Thyroid gland (tissue), 4 donors: ENCODE results near the gene MT1E. TPM values are rescaled to one million over a fixed set of nuclear protein-coding genes. Genes with fewer than 3 reads are reported as not detected.

ENCODE experiments used
- DNase-seq, 2 donors: peaks; one replicate each; pipeline ENCODE4 v3.0.0-alpha.2; 2019
- H3K27ac ChIP-seq, 3 donors: fragments of 200-600 bp; sonication (generic); 1 replicate in 2 of 3; 2 replicates in 1 of 3; pipeline ENCODE4 v1.5.1; 2016 to 2019; ENCODE audit warnings: mild to moderate bottlenecking in 1 of 3, moderate library complexity in 1 of 3
- H3K27me3 ChIP-seq: fragments of 200-600 bp; sonication (generic); one replicate; pipeline ENCODE4 v1.5.1; 2019
- H3K36me3 ChIP-seq, 2 donors: fragments of 200-600 bp; sonication (generic); one replicate each; pipeline ENCODE4 v1.5.1; 2016 to 2019
- H3K4me1 ChIP-seq, 2 donors: fragments of 200-600 bp; sonication (generic); one replicate each; pipeline ENCODE4 v1.5.1; 2017 to 2019
- H3K4me3 ChIP-seq, 3 donors: fragments of 200-600 bp; sonication (generic); replicated peaks in 1 of 3; 1 replicate in 2 of 3; 2 replicates in 1 of 3; pipeline ENCODE4 v1.5.1; 2016; ENCODE audit warnings: mild to moderate bottlenecking in 1 of 3
- H3K9me3 ChIP-seq: fragments of 200-600 bp; sonication (generic); one replicate; pipeline ENCODE4 v1.5.1; 2017
- POLR2A ChIP-seq, 2 donors: fragments of 450-650 bp; IDR thresholded peaks; one replicate each; pipeline ENCODE4 v1.6.1; 2017; ENCODE audit warnings: antibody characterized with exemption in 2 of 2, mild to moderate bottlenecking in 2 of 2, moderate library complexity in 1 of 2
- WGBS, 2 donors: methylation state at CpG; one replicate each; pipeline ENCODE4 v1.1.5; 2017; 5-methylcytosine and 5-hydroxymethylcytosine counted together
- intact Hi-C: fragments of 100-400 bp; cut with DNase I; formaldehyde crosslinking; loops from one replicate; pipeline ENCODE4 v1.15.1; 2023
- total RNA-seq, 4 donors: library from RNA; depleted of rRNA; stranded (reverse); fragments of >200 nt; gene quantifications; one replicate each; pipeline ENCODE4 v1.2.3, GENCODE V29; 2016
- TF ChIP-seq, protein P1 (sequence below), 6 experiments: fragments of 200-600 bp in 3 of 6; fragments of 450-650 bp in 3 of 6; sonication (generic) in 3 of 6; IDR thresholded peaks; one replicate each; pipeline ENCODE4 v1.5.1; 2016 to 2019; ENCODE audit warnings: antibody characterized with exemption in 6 of 6, mild to moderate bottlenecking in 2 of 6, inconsistent platforms in 1 of 6, moderate library complexity in 1 of 6

Gene MT1E
- total RNA-seq, 4 donors from 2014 or later = 111 to 1,129 (median 368) TPM

DNA sequence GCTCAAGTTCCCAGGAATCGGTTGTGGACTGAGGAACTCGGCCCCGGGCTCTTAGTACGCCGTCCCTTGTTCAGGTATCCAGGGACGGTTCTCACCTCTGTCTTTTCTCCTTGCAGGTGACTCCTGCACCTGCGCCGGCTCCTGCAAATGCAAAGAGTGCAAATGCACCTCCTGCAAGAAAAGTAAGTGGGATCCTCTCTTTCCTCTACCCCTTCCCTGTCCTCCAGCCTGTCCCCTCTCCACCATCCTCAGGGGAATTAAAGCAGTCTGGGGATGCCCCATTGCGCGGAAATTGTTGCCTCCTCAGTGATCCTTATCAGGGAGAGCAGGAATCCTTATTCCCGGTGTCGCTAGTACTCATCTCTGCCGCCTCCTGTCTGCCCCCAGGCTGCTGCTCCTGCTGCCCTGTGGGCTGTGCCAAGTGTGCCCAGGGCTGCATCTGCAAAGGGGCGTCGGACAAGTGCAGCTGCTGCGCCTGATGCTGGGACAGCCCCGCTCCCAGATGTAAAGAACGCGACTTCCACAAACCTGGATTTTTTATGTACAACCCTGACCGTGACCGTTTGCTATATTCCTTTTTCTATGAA, 16.6 kb upstream of the MT1E start:
- intact Hi-C loops = loop anchor here (5.0 to 10.0 kb wide), 2 partner anchors 78 to 94 kb away; no protein-coding TSS in a partner anchor
- TF ChIP-seq, protein P1, sequence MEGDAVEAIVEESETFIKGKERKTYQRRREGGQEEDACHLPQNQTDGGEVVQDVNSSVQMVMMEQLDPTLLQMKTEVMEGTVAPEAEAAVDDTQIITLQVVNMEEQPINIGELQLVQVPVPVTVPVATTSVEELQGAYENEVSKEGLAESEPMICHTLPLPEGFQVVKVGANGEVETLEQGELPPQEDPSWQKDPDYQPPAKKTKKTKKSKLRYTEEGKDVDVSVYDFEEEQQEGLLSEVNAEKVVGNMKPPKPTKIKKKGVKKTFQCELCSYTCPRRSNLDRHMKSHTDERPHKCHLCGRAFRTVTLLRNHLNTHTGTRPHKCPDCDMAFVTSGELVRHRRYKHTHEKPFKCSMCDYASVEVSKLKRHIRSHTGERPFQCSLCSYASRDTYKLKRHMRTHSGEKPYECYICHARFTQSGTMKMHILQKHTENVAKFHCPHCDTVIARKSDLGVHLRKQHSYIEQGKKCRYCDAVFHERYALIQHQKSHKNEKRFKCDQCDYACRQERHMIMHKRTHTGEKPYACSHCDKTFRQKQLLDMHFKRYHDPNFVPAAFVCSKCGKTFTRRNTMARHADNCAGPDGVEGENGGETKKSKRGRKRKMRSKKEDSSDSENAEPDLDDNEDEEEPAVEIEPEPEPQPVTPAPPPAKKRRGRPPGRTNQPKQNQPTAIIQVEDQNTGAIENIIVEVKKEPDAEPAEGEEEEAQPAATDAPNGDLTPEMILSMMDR (IDR thresholded peaks at IDR 0.05) = no peak
- TF ChIP-seq POLR2A (IDR thresholded peaks at IDR 0.05) = no peak
- H3K4me3 ChIP-seq = peak overlapping the region; percentile 61 to 67 (median 64)
- peak overlapping the region; percentile 89 to 98 (median 97) for H3K27ac ChIP-seq
- no peaks in the 10 kb centered on the region for H3K36me3 ChIP-seq
- peaks cover 47 to 51% of the 10 kb centered on the region in 2 donors for H3K4me1 ChIP-seq
- peak in 1 of 2 donors; percentile 22 for DNase-seq
- H3K9me3 ChIP-seq = no peaks in the 10 kb centered on the region
- WGBS, 2 donors = 1 to 2% methylated on average over 21 of the region's 21 CpGs
- H3K27me3 ChIP-seq = no peaks in the 10 kb centered on the region

DNA sequence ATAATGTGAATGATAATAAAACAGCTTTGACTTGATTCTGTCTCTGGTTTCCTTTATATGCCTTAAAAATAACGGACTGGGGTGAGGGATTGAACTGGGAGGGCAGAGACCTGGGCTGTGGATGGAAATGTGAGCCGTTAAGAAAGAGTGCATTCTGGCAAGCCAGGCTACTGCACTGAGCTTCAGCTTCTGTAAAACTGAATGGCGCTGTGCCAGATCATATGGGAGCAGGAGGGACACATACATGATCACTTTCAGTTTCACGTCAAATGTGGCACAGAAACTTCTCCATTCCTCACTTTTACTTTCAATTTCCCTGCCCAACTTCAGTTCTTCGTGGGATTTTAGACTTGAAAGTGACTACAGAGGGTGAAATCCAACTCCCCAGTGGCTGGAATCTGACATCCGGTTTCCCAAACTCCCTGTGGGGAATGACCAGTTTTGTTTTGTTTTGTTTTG, 16.1 kb upstream of the MT1E start:
- Histone ChIP-seq H3K4me1 (peaks cover 47 to 51% of the 10 kb centered on the region in 2 donors), H3K36me3 (no peaks in the 10 kb centered on the region), H3K27ac (peak overlapping the region; percentile 89 to 98 (median 97)), H3K9me3 (no peaks in the 10 kb centered on the region), H3K27me3 (no peaks in the 10 kb centered on the region), H3K4me3 (peak overlapping the region; percentile 61 to 67 (median 64))
- peak in 1 of 2 donors; percentile 18 for TF ChIP-seq POLR2A (IDR thresholded peaks at IDR 0.05)
- TF ChIP-seq, protein P1 (IDR thresholded peaks at IDR 0.05) = peak in 1 of 6 experiments; percentile 22
- intact Hi-C loops = loop anchor here (5.0 to 10.0 kb wide), 2 partner anchors 78 to 95 kb away; no protein-coding TSS in a partner anchor
- DNase-seq = peak; percentile 54 to 72
- WGBS, 2 donors = 1 to 2% methylated on average over 6 of the region's 6 CpGs

DNA sequence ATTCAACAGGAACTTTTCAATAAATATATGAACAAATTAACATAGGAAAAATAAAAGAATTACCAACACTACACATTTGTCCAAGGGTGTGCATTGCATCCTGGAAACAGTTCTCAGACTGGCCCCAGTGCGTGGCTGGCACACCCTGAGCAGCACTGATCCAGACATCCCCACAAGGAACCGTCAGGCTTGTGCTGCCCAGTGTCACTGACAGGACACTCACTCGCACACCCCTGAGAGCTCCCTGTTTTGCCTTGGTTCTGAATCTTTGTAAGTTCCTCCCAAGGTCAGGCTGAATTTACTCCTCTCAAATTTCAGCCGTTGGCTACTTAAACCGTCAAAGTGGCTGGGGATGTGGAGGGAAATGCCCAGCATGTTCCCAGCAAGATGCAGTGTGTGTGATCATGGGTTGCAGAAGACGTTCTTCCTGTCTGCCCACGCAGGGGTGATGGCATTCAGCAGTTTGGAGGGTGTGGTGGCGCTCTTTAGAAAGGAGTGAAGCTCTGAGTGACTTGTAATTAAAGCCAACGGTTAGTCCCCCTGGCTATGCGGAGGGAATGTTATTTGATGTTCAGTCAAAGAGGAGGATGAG, 15.5 kb upstream of the MT1E start:
- intact Hi-C loops = no loop called here
- H3K27ac ChIP-seq = peak overlapping the region; percentile 89 to 98 (median 97)
- peak; percentile 57 to 58 for DNase-seq
- H3K9me3 ChIP-seq = no peaks in the 10 kb centered on the region
- H3K4me3 ChIP-seq = peak overlapping the region in 2 of 3 donors; percentile 1 to 64
- peak in 1 of 2 donors; percentile 11 for TF ChIP-seq POLR2A (IDR thresholded peaks at IDR 0.05)
- TF ChIP-seq, protein P1 (IDR thresholded peaks at IDR 0.05) = no peak
- peaks cover 47 to 51% of the 10 kb centered on the region in 2 donors for H3K4me1 ChIP-seq
- H3K36me3 ChIP-seq = no peaks in the 10 kb centered on the region
- 15 to 40% methylated on average over 10 of the region's 10 CpGs for WGBS, 2 donors
- H3K27me3 ChIP-seq = no peaks in the 10 kb centered on the region

DNA sequence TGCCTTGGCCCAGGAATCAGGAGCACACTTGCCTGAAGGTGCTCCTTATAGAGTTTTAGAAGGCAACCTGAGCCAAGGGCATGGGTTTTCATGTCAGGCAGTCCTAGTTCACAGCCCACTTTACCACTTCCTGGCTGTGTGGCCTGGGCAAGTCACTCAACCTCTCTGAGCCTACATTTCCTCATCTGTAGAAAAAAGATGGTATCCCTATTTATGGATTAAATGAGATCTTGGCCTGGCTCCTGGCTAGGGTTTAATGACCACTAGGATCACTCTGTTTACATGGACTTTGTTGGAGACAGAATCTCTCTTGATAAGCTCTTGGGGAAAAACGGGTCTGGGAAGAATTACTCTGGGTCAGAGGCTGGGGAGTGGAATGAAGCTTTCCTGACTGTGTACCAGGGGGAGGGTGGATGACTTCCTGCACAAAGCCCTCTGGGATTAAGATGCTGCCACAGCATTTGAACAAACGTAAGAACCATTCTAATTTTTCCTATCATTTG, 14.9 kb upstream of the MT1E start:
- intact Hi-C loops = no loop called here
- Histone ChIP-seq H3K4me1 (peaks cover 46 to 47% of the 10 kb centered on the region in 2 donors), H3K36me3 (no peaks in the 10 kb centered on the region), H3K4me3 (peak overlapping the region in 1 of 3 donors; percentile 64), H3K27ac (peak overlapping the region; percentile 89 to 98 (median 97)), H3K9me3 (no peaks in the 10 kb centered on the region), H3K27me3 (no peaks in the 10 kb centered on the region)
- no peak for DNase-seq
- 65 to 71% methylated on average over 2 of the region's 2 CpGs for WGBS, 2 donors
- TF ChIP-seq POLR2A (IDR thresholded peaks at IDR 0.05) = no peak
- TF ChIP-seq, protein P1 (IDR thresholded peaks at IDR 0.05) = no peak
